GM12873 (cell line): ENCODE data around the gene MAP3K20.

Source experiments
- TF ChIP-seq, protein P1 (sequence below): IDR thresholded peaks from 2 replicates; pipeline ENCODE4 v1.5.1; 2012; ENCODE audit warnings: low read depth, mild to moderate bottlenecking, moderate library complexity, low read length, control low read depth; ENCODE audit not compliant: insufficient read depth; ENCODE audit errors: missing control alignments

The MAP3K20 gene

DNA sequence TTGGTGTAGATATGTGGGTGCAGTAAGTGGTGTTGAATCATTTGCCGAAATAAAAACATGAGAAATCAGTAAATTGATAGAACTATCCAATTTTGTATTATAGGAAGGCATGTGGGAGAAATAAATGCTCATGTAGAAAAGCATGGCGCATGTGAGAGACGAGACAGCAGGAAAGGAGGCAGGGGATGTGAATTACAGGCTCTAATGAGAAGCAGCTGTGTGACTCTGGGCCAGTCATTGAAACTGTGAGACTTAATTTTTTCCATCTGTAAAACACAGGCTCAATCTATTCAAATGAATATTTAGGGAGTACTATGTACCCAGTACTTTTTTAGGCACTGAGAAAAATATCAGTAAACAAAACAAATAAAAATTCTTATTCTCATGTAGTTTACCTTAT is 42.6 kb upstream of the MAP3K20 start:
- TF ChIP-seq, protein P1, sequence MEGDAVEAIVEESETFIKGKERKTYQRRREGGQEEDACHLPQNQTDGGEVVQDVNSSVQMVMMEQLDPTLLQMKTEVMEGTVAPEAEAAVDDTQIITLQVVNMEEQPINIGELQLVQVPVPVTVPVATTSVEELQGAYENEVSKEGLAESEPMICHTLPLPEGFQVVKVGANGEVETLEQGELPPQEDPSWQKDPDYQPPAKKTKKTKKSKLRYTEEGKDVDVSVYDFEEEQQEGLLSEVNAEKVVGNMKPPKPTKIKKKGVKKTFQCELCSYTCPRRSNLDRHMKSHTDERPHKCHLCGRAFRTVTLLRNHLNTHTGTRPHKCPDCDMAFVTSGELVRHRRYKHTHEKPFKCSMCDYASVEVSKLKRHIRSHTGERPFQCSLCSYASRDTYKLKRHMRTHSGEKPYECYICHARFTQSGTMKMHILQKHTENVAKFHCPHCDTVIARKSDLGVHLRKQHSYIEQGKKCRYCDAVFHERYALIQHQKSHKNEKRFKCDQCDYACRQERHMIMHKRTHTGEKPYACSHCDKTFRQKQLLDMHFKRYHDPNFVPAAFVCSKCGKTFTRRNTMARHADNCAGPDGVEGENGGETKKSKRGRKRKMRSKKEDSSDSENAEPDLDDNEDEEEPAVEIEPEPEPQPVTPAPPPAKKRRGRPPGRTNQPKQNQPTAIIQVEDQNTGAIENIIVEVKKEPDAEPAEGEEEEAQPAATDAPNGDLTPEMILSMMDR, result no peak

DNA sequence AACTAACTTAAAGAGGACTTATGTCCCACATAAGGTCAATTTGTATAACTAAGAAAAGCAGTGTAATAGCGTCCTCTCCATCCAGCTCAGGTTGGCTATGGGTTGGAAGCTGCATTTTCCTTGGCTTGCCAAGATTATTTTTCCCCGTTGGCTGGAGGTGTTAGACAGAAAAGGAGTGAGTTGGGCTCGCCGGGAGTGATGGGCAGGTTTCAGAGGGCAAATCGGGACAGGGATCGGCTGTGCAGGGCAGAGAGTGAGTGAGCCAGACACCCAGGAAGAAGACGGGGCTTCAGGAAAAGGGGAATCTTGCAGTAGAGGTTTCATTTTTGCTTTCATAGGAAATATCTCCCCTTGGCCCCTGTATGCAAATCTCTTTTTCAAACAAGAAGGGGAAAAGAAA is 41.5 kb upstream of the MAP3K20 start:
- TF ChIP-seq, protein P1, result no peak

DNA sequence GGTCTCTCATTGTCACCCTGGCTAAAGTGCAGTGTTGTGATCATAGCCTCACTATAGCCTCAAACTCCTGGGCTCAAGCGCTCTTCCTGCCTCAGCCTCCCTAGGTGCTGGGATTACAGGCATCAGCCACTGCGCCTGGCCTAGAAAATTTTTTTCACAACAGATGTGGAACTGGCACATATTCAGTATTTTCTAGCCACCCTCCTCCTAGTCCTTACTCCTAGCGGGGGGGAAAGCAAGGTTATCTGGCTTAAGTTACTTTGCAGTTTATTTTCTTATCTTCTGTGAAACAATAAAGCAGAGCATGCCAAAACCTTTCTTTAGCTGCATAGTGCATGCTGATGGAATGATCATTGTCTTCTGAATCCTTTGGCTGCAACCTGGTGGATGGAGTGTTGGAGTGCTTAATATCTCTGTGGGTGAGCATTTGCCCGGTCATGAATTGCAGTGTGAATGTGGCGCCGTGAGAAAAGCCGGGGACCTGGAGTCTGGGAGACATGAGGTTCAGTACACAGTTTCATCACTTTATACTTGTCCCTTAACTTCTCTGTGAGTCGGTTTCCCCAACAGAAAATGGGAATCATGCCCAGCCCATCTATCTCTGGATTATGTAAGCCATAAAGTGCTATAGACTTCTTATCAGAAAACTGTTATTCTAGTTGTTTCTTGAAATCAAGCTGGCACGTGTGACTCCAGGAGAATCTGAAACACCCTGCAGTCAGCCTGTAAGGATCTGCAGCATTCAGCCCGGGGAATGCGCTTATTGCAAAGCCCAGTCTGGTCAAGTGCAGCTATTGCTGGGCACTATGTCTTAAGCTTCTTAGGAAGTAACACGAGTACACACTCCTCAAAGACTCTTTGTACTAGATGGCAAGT is 38.2 kb upstream of the MAP3K20 start:
- TF ChIP-seq, protein P1, result no peak

DNA sequence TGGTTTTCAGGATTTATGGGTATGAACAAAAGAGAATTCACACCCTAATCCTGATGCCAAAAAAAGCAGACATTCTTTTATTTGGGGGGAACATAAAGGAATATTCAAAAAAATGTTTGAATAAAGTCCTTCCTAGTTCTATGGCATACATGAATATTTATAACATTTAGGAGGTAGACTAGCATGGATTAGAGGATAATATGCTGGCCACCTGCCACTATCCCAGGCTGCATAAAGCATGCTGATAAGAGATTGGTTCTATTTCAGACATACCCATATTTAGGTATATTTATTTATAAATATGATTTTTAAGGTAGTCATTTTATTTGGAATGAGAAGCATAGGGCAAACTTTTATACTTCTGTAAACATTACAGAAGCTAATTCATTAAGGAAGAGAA is 34.9 kb upstream of the MAP3K20 start:
- TF ChIP-seq, protein P1, result no peak

DNA sequence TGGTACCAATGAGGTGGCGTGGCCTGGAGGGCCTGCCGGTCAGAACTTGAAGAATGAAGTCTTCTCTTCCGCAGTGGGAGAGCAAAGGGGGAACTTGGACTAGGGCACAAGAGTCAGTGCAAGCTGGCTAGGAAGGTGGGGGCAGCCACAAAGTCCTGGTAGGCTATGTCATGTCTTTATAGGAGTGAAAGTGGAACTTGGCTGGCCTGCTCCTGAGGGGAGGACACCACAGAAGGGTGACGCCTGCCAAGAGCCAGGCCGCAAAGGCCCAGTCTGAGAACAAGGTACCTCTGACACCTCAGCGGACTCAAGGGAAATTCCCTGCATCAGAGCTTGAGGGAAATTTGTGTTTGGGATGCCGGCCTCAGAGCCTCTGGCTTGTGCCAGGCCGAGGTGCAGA is 32.2 kb upstream of the MAP3K20 start:
- TF ChIP-seq, protein P1, result no peak

DNA sequence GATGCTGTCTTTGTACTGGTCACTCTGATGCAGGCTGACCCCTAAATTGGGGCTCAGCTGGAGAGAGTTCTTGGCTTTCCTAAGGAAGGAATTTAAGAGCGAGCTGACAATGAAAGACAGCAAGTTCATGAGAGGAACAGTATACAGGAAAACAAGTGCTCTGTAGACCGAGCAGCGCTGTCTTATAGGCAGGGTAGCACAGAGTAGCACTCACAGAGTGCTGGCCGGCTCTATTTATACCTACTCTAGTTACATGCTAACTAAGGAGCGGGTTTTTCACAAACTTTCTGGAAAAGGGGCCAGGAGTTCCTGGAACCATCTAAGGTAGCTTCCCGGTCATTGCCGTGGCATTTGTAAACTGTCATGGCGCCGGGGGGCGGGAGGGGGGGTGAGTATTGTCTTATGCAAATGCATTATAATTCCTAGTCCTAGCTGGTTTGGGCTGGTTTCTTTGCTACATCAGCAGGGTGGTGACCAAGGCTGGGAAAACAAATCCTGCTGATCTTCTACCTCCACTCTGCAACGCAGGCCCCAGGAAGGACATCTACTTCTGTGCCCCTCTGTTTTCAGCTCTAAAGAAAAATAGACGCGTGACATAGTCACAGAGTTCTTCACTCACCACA is 31.6 kb upstream of the MAP3K20 start:
- TF ChIP-seq, protein P1, result no peak

DNA sequence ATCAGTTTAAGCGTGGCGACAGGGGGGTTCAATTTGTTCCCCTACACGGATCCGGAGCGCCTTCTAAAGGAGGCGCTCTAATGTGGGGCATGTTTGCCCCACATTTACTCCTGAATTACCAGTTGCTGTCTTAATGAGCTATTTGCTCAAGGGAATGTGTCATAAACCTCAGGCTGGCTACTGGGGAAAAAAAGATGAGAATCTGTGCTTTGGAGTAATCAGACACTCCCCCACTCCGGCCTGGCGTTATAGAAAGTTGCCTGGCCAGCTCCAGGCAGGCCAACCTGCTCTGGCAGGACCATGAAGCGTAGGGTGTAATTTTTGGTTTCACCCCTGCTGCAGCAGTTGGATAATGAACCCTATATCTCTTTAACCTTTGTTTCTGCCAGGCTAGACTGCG is 31.0 kb upstream of the MAP3K20 start:
- TF ChIP-seq, protein P1, result no peak
